Measurements from ENCODE around the gene RAB3GAP1. TPM values are rescaled to one million over a fixed set of nuclear protein-coding genes. Genes with fewer than 3 reads are reported as not detected.

RAB3GAP1 gene
- total and polyA plus RNA-seq, 2 of the 4 experiments (the other 2 are of a cell fraction): 21.2 to 65.8 TPM

DNA sequence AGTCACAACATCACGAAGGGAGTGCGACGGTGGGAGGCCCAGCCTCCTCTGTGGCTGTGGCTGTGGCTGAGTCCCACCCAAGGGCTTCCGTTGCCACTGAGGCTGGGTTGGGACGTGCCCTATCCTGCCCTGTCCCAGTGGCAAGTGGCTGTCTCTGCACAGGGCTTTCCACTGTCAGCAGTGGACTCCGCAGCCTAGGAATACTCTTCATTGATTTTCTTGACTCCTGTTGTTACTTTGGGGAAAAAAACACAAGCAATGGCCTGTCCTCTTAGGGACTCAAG lies 122.7 kb downstream of the RAB3GAP1 start:
- H3K9ac ChIP-seq (ENCODE audit: low read depth, low read length): no peak overlapping the region
- no peak overlapping the region for H2BK120ac ChIP-seq (ENCODE audit: low read depth, low read length)
- intact Hi-C loops (cut with micrococcal nuclease): no loop called here
- TF ChIP-seq, protein P1, sequence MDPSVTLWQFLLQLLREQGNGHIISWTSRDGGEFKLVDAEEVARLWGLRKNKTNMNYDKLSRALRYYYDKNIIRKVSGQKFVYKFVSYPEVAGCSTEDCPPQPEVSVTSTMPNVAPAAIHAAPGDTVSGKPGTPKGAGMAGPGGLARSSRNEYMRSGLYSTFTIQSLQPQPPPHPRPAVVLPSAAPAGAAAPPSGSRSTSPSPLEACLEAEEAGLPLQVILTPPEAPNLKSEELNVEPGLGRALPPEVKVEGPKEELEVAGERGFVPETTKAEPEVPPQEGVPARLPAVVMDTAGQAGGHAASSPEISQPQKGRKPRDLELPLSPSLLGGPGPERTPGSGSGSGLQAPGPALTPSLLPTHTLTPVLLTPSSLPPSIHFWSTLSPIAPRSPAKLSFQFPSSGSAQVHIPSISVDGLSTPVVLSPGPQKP (IDR thresholded peaks at IDR 0.05; ENCODE audit: borderline replicate concordance, low read depth, low read length): no peak
- TF ChIP-seq CHD1 (IDR thresholded peaks at IDR 0.05; ENCODE audit: low read depth, low read length) (no peak), SMC3 (IDR thresholded peaks at IDR 0.05; ENCODE audit: low read depth, low read length) (no peak), RFX5 (IDR thresholded peaks at IDR 0.05; ENCODE audit: low read depth, low read length) (no peak), POLR2A (IDR thresholded peaks at IDR 0.05; ENCODE audit: low read depth, low read length) (no peak), USF2 (IDR thresholded peaks at IDR 0.05; ENCODE audit: low read depth, low read length) (no peak), RCOR1 (IDR thresholded peaks at IDR 0.05; ENCODE audit: insufficient replicate concordance, low read length) (no peak)
- H4K8ac ChIP-seq (ENCODE audit: low read depth in 2 of 2, low read length in 2 of 2): no peak overlapping the region
- POLR2A ChIA-PET (ENCODE audit: unreplicated experiment): no interaction called here
- peaks cover 2% of the 10 kb centered on the region; the same call in 1 of the 2 replicates for H3K9me3 ChIP-seq (ENCODE audit: control insufficient read depth, insufficient read depth, low read length)
- no peak overlapping the region for H3K18ac ChIP-seq (ENCODE audit: low read depth, low read length)
- H2AK5ac ChIP-seq (ENCODE audit: low read depth, low read length): no peak overlapping the region
- no peak overlapping the region for H2BK5ac ChIP-seq (ENCODE audit: low read depth, low read length, poor library complexity, severe bottlenecking)
- no peak overlapping the region for H4K5ac ChIP-seq (ENCODE audit: low read depth, low read length)
- no peak overlapping the region for H2AK9ac ChIP-seq (replicated peaks; ENCODE audit: low read depth, low read length, poor library complexity)
- no peak overlapping the region for H3K23ac ChIP-seq (ENCODE audit: low read depth, low read length)
- CTCF ChIA-PET: no interaction called here
- no peak overlapping the region for H4K91ac ChIP-seq (ENCODE audit: insufficient read depth, low read depth, low read length)
- H2BK20ac ChIP-seq (ENCODE audit: low read depth, low read length): no peak overlapping the region
- no peak overlapping the region for H3K56ac ChIP-seq (ENCODE audit: extremely low read depth, insufficient read depth, low read length)
- no peak overlapping the region for H2AFZ ChIP-seq (replicated peaks; ENCODE audit: low read length, poor library complexity)
- no peak overlapping the region for H3K4me2 ChIP-seq (ENCODE audit: low read depth, low read length)
- 0 out of 4 replicates have a peak, but pooled peaks cover 0 to 4% of the 10 kb centered on the region in 2 experiments for H3K79me1 ChIP-seq (ENCODE audit: low read depth in 1 of 2, low read length in 2 of 2)
- DNase-seq: no peak
- in situ Hi-C loops (cut with MboI; ENCODE audit: low sequenced_read_pairs): no loop called here
- no peaks in the 10 kb centered on the region for H3K27me3 ChIP-seq (ENCODE audit: control insufficient read depth, insufficient read depth, low read length)
- H3K14ac ChIP-seq (replicated peaks; ENCODE audit: low read depth, low read length): no peak overlapping the region
- no peak overlapping the region for H3K27ac ChIP-seq (ENCODE audit: insufficient read depth, low read length)
- peaks cover 23% of the 10 kb centered on the region for H3K36me3 ChIP-seq (ENCODE audit: control insufficient read depth, insufficient read depth, low read length)
- no peaks in the 10 kb centered on the region for H4K20me1 ChIP-seq (ENCODE audit: insufficient read depth, low read length)
- dilution Hi-C loops (cut with HindIII; ENCODE audit: low sequenced_read_pairs, unreplicated experiment): no loop called here
- 100% methylated on average over 3 of the region's 6 CpGs; no CpG with 5 or more reads in 1 of the 2 experiments for whole genome bisulfite sequencing, 2 experiments (ENCODE audit: extremely low coverage in 2 of 2, insufficient read length in 1 of 2)
- no peak overlapping the region for H3K4me3 ChIP-seq (ENCODE audit: insufficient read depth, low read depth, low read length)
- ATAC-seq (ENCODE audit: low read depth): no peak
- no peaks in the 10 kb centered on the region; the same call in 1 of the 2 replicates for H3K9me1 ChIP-seq (ENCODE audit: insufficient read depth, low read length)
- no peak overlapping the region for H3K4ac ChIP-seq (ENCODE audit: low read depth, low read length)
- H2BK15ac ChIP-seq (ENCODE audit: low read depth, low read length): no peak overlapping the region
- BruUV-seq (replicated peaks): no TSS peak
- no peaks in the 10 kb centered on the region for H3K4me1 ChIP-seq (ENCODE audit: control insufficient read depth, insufficient read depth, low read length)
